ENCODE results near the gene ADCY7. TPM values are rescaled to one million over a fixed set of nuclear protein-coding genes. Genes with fewer than 3 reads are reported as not detected.
A peak's percentile ranks its signal among the peaks of the same experiment; 100 is the strongest.

The ADCY7 gene
- total and polyA plus RNA-seq, 9 of the 15 experiments (the other 6 are each of a cell fraction or from before 2014, with no cell fraction given), result 2.3 to 108 (median 28.6) TPM

GRCh38 chr16:50273382-50273690 is 7.0 kb downstream of the ADCY7 start:
- no peak for DNase-seq (ENCODE audit: extremely low read depth in 1 of 4, low spot score in 3 of 4)
- H3K9me1 ChIP-seq (ENCODE audit: control insufficient read depth, insufficient read depth, low read length), result peaks cover 3% of the 10 kb centered on the region
- H3K27me3 ChIP-seq (ENCODE audit: control insufficient read depth in 2 of 2, insufficient read depth in 2 of 2, low read length in 2 of 2), result no peaks in the 10 kb centered on the region
- POLR2A ChIA-PET, result interaction anchor here (0.6 to 5.1 kb wide), 8 partner anchors 9 to 54 kb away, joined by 3 to 34 read pairs (median 4); no protein-coding TSS in a partner anchor
- peaks cover 98% of the 10 kb centered on the region for H3K79me2 ChIP-seq (ENCODE audit: control insufficient read depth, insufficient read depth, low read length)
- 55% methylated on average over 2 of the region's 2 CpGs for WGBS (ENCODE audit: insufficient coverage, low coverage, missing lambda C conversion rate)
- no peaks in the 10 kb centered on the region for H3K9me3 ChIP-seq (replicated peaks; ENCODE audit: control insufficient read depth, insufficient read depth, low read depth, low read length)
- H3K4me1 ChIP-seq (replicated peaks in 1 of 2; ENCODE audit: control insufficient read depth in 2 of 2, insufficient read depth in 2 of 2, low read length in 2 of 2), result peaks cover 35 to 68% of the 10 kb centered on the region in 2 experiments; a peak in 4 of 5 replicates
- intact Hi-C loops (cut with micrococcal nuclease), result no loop called here
- H2AFZ ChIP-seq (ENCODE audit: low read depth, low read length), result no peak overlapping the region
- peaks cover 60% of the 10 kb centered on the region for H3K36me3 ChIP-seq (ENCODE audit: control insufficient read depth, insufficient read depth, low read length)
- no peak for FAIRE-seq
- H3K4me3 ChIP-seq, result no peak overlapping the region
- in situ Hi-C loops (cut with MboI), result loop anchor here (25.0 kb wide), 1 partner anchor 1661 kb away; the partner anchor contains the start of gene N4BP1
- no TSS peak for BruUV-seq (replicated peaks)
- H3K4me2 ChIP-seq (ENCODE audit: insufficient read depth, low read length), result peak overlapping the region; percentile 53; the same call in 1 of the 2 replicates
- no peak for ATAC-seq
- TF ChIP-seq CREB3L1 (IDR thresholded peaks at IDR 0.05; ENCODE audit: borderline replicate concordance, low read depth) (no peak), POLR2G (IDR thresholded peaks at IDR 0.05; ENCODE audit: low read depth, low read length) (0 out of 2 replicates have a peak, but pooled peaks have one; percentile 3)
- H3K9ac ChIP-seq (ENCODE audit: insufficient read depth in 1 of 2, low read depth in 2 of 2, low read length in 2 of 2), result peak overlapping the region in 1 of 2 experiments; percentile 84; a peak in 2 of 4 replicates
- CTCF ChIA-PET (ENCODE audit: low intra/inter-chr PET ratio), result no interaction called here
- H4K20me1 ChIP-seq (replicated peaks; ENCODE audit: control insufficient read depth, insufficient read depth, low read length), result peaks cover 19% of the 10 kb centered on the region; the same call in 1 of the 2 replicates
- no peak overlapping the region for H3K27ac ChIP-seq (ENCODE audit: extremely low read depth, low read depth, low read length)

GRCh38 chr16:50273888-50274325 is 7.6 kb downstream of the ADCY7 start:
- DNase-seq (ENCODE audit: extremely low read depth in 1 of 4, low spot score in 3 of 4) (peak in 2 of 4 experiments; percentile 33 to 56), ATAC-seq (peak; percentile 59), FAIRE-seq (peak; percentile 81)
- CTCF ChIA-PET (ENCODE audit: low intra/inter-chr PET ratio), result no interaction called here
- in situ Hi-C loops (cut with MboI) (loop anchor here (25.0 kb wide), 1 partner anchor 1662 kb away; the partner anchor contains the start of gene N4BP1), intact Hi-C loops (cut with micrococcal nuclease) (no loop called here)
- H3K4me1 ChIP-seq (replicated peaks in 1 of 2; ENCODE audit: control insufficient read depth in 2 of 2, insufficient read depth in 2 of 2, low read length in 2 of 2), result peaks cover 39 to 69% of the 10 kb centered on the region in 2 experiments; a peak in 4 of 5 replicates
- peak overlapping the region in 1 of 2 experiments; percentile 84; a peak in 2 of 4 replicates for H3K9ac ChIP-seq (ENCODE audit: insufficient read depth in 1 of 2, low read depth in 2 of 2, low read length in 2 of 2)
- H3K27me3 ChIP-seq (ENCODE audit: control insufficient read depth in 2 of 2, insufficient read depth in 2 of 2, low read length in 2 of 2), result no peaks in the 10 kb centered on the region
- no TSS peak for BruUV-seq (replicated peaks)
- H3K27ac ChIP-seq (ENCODE audit: extremely low read depth, low read depth, low read length), result peak overlapping the region; percentile 59; the same call in 2 of the 3 replicates
- H3K79me2 ChIP-seq (ENCODE audit: control insufficient read depth, insufficient read depth, low read length), result peaks cover 98% of the 10 kb centered on the region
- H3K4me3 ChIP-seq, result no peak overlapping the region; the same call in 1 of the 2 replicates
- POLR2A ChIA-PET, result interaction anchor here (0.6 to 5.1 kb wide), 6 partner anchors 10 to 28 kb away, joined by 3 to 34 read pairs (median 4); no protein-coding TSS in a partner anchor
- H3K36me3 ChIP-seq (ENCODE audit: control insufficient read depth, insufficient read depth, low read length), result peaks cover 60% of the 10 kb centered on the region
- WGBS (ENCODE audit: insufficient coverage, low coverage, missing lambda C conversion rate), result 32% methylated on average over 12 of the region's 13 CpGs
- peaks cover 23% of the 10 kb centered on the region; the same call in 1 of the 2 replicates for H4K20me1 ChIP-seq (replicated peaks; ENCODE audit: control insufficient read depth, insufficient read depth, low read length)
- H3K9me3 ChIP-seq (replicated peaks; ENCODE audit: control insufficient read depth, insufficient read depth, low read depth, low read length), result no peaks in the 10 kb centered on the region
- H3K9me1 ChIP-seq (ENCODE audit: control insufficient read depth, insufficient read depth, low read length), result peaks cover 3% of the 10 kb centered on the region
- H3K4me2 ChIP-seq (ENCODE audit: insufficient read depth, low read length), result peak overlapping the region; percentile 53
- H2AFZ ChIP-seq (ENCODE audit: low read depth, low read length), result no peak overlapping the region
- no peak for TF ChIP-seq HNRNPL (IDR thresholded peaks at IDR 0.05; ENCODE audit: low read depth, low read length)
- no peak for TF ChIP-seq HMGN3 (IDR thresholded peaks at IDR 0.05; ENCODE audit: borderline replicate concordance, extremely low read depth, insufficient read length, low read depth, low read length)
- TF ChIP-seq FOXA3 (CRISPR knock-in tag; conservative IDR thresholded peaks at IDR 0.05 in 1 of 2, IDR thresholded peaks at IDR 0.05 in 1 of 2), result no peak
- TF ChIP-seq CBX1 (IDR thresholded peaks at IDR 0.05; ENCODE audit: low read depth), result no peak
- no peak for TF ChIP-seq STAT6 (CRISPR knock-in tag; IDR thresholded peaks at IDR 0.05)
- no peak for TF ChIP-seq TAL1 (IDR thresholded peaks at IDR 0.05)
- no peak for TF ChIP-seq SNIP1 (IDR thresholded peaks at IDR 0.05; ENCODE audit: low read depth)
- no peak for TF ChIP-seq ZNF707 (CRISPR knock-in tag; conservative IDR thresholded peaks at IDR 0.05)
- no peak for TF ChIP-seq STAT5A (IDR thresholded peaks at IDR 0.05; ENCODE audit: borderline replicate concordance, low read length)
